ENCODE data around the gene SP3.

The SP3 gene

DNA sequence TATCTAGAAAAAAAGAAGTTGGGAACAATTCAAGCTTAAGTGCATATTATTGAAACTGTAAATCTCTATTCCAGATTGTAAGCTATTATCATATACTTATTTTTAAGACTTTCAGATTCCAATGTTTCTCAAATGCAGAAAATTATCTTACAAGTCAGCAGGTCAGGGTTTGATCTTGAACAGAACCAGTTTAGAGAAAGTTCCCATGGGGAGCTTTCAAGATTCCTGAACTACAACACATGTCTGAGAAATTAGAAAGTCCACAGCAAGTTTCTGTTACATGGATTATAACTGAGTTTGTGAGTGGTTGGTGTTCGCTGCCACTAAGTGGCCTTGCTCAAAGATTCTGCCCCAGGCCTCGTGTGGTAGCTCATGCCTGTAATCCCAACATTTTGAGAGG lies 31.6 kb upstream of the SP3 start:
- no peak overlapping the region for H3K27ac ChIP-seq
- TF ChIP-seq ZFX (IDR thresholded peaks at IDR 0.05; ENCODE audit: borderline replicate concordance) (no peak), CTCF (IDR thresholded peaks at IDR 0.05) (no peak)

GRCh38 chr2:173993459-173993858 lies 28.3 kb upstream of the SP3 start:
- no peak overlapping the region for H3K27ac ChIP-seq

GRCh38 chr2:173991856-173992588 lies 26.8 kb upstream of the SP3 start:
- TF ChIP-seq ZFX (IDR thresholded peaks at IDR 0.05; ENCODE audit: borderline replicate concordance) (no peak), CTCF (IDR thresholded peaks at IDR 0.05) (no peak)
- no peak overlapping the region for H3K27ac ChIP-seq

More at GRCh38 chr2:173993459-173993858, 28.3 kb upstream of the SP3 start:
- TF ChIP-seq ZFX (IDR thresholded peaks at IDR 0.05; ENCODE audit: borderline replicate concordance) (no peak), CTCF (IDR thresholded peaks at IDR 0.05) (no peak)

DNA sequence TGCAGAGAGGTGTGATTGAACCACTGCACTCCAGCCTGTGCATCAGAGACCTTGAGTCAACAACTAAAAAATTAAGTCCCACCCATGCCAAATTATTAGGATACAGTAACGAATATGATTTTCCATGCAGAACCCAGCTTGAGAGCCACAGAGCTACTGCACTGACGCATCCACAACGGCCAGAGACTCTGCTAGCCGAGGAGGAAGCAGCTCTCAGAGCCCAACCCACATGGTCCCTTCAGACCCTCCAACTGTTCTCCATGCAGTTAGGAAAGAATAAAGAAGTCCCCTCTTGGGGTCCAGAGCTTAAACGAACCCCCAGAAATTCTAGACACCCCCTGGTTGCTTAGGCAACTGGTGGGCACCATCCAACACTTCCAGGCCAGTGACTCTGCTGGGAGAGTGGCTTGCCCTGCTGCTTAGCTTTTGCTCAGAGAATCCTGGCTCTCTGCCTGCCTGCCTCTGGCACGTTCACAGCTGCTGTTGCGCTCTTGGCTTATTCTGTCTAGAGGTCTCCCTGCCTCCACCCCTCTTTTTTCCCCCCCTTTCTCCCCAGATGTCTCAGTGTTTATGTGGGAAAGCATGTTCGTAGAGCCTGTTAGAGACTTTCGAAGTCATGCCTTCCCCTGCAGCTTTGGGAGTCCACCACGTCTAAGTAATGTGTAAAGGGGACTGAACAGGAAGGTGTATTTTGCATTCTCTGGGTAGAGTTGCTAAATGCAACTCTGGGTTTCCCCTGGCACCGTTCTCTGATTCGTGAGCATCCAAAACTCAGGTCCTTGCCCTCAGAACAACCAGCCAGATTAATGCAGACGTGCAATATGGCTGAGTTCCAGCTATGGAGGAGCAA lies 26.0 kb upstream of the SP3 start:
- H3K27ac ChIP-seq, result no peak overlapping the region
- no peak for TF ChIP-seq CTCF (IDR thresholded peaks at IDR 0.05)
- TF ChIP-seq ZFX (IDR thresholded peaks at IDR 0.05; ENCODE audit: borderline replicate concordance), result no peak

DNA sequence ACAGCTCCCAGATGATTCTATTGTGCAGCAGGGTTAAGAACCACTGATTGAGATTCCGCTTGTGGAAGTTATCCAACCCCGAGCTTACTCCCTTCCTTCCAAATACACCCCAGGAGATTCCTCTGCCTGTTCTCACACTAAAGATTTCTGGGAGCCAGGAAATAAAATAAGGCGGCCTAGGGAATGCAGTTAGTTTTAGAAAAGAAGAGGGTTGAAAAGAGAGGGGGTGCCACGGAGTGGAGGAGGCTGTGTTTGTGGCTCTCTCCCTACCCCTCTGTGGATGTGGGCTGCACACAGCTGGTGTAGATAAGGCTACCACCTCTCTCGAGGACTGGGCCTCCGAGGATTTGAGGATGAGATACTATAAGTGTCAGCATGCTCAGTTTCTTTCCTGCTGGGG lies 25.1 kb upstream of the SP3 start:
- H3K27ac ChIP-seq, result no peak overlapping the region
- TF ChIP-seq CTCF (IDR thresholded peaks at IDR 0.05) (no peak), ZFX (IDR thresholded peaks at IDR 0.05; ENCODE audit: borderline replicate concordance) (no peak)

DNA sequence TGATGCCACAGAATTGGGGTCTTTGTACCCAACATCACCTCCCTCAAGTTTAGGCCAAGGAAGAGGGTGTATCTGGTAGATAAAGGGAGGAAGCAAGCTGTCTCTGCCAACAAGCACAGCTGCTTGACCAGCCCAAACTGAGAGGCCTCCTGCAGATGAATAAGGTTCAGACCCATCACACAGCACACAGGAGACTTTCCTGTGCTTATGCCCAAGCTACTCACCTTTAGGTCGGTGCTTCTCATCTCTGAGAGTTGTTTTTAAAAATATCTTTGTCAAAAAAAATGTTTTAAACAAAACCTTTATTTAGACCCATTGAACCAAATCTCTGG lies 24.7 kb upstream of the SP3 start:
- no peak overlapping the region for H3K27ac ChIP-seq
- TF ChIP-seq ZFX (IDR thresholded peaks at IDR 0.05; ENCODE audit: borderline replicate concordance) (no peak), CTCF (IDR thresholded peaks at IDR 0.05) (no peak)

Measured in 22Rv1 (cell line).